Kidney (tissue), 14 donors: ENCODE results near the gene ANKS1A. TPM values are rescaled to one million over a fixed set of nuclear protein-coding genes. Genes with fewer than 3 reads are reported as not detected.

Source experiments
- DNase-seq, 5 donors: peaks; one replicate each; pipeline ENCODE4 v3.0.0-alpha.2; 2013 to 2020
- FAIRE-seq: peaks from 2 replicates; lab custom pipeline; 2012; peaks lifted over from hg19 to GRCh38; lab: Jason Lieb, UNC
- H3K27ac ChIP-seq, 2 donors: one replicate each; pipeline ENCODE4 v1.7.0; 2013; ENCODE audit warnings: low read depth in 2 of 2, low read length in 2 of 2, inconsistent platforms in 1 of 2
- H3K27me3 ChIP-seq: one replicate; pipeline ENCODE4 v1.7.1; 2013; ENCODE audit warnings: low read length, inconsistent platforms; ENCODE audit not compliant: control insufficient read depth, insufficient read depth
- H3K36me3 ChIP-seq, 3 donors: one replicate each; pipeline versions ENCODE4 v1.7.0 to v1.7.1; 2013; ENCODE audit warnings: low read length in 3 of 3, control low read depth in 1 of 3, inconsistent platforms in 1 of 3; ENCODE audit not compliant: insufficient read depth in 3 of 3, control insufficient read depth in 2 of 3
- H3K4me1 ChIP-seq, 3 donors: one replicate each; pipeline versions ENCODE4 v1.7.0 to v1.7.1; 2013; ENCODE audit warnings: low read length in 3 of 3, inconsistent platforms in 1 of 3, low read depth in 1 of 3; ENCODE audit not compliant: control insufficient read depth in 2 of 3, insufficient read depth in 2 of 3
- H3K4me3 ChIP-seq, 3 donors: one replicate each; pipeline versions ENCODE4 v1.7.0 to v1.8.1; 2013; ENCODE audit warnings: low read length in 3 of 3, control low read depth in 1 of 3, inconsistent platforms in 1 of 3
- H3K9ac ChIP-seq, 3 donors: one replicate each; pipeline versions ENCODE4 v1.7.0 to v1.7.1; 2013; ENCODE audit warnings: low read length in 3 of 3, control low read depth in 1 of 3, inconsistent platforms in 1 of 3
- H3K9me3 ChIP-seq, 3 donors: one replicate each; pipeline versions ENCODE4 v1.7.0 to v1.7.1; 2013; ENCODE audit warnings: low read length in 3 of 3, control low read depth in 1 of 3, inconsistent platforms in 1 of 3; ENCODE audit not compliant: control insufficient read depth in 2 of 3, insufficient read depth in 1 of 3
- CTCF ChIP-seq: IDR thresholded peaks from 3 replicates; pipeline ENCODE4 v1.5.1; 2012; ENCODE audit warnings: mild to moderate bottlenecking, moderate library complexity, borderline replicate concordance; ENCODE audit not compliant: insufficient read depth; ENCODE audit errors: extremely low read depth
- intact Hi-C: fragments of 100-400 bp; cut with DNase I; formaldehyde crosslinking; loops from one replicate; pipeline ENCODE4 v1.11.1; 2022
- polyA plus RNA-seq: library from polyadenylated mRNA; stranded (reverse); fragments of 350-450 nt; fragmentation: Illumina TruSeq; extraction: RNeasy Lipid Tissue Mini Kit (QIAGEN cat#74804); gene quantifications from one replicate; pipeline ENCODE4 v1.2.3, GENCODE V29; 2014; ENCODE audit warnings: low read depth, low replicate concordance; ENCODE audit not compliant: insufficient read depth
- total RNA-seq: library from RNA; stranded (reverse); fragmentation: NEBNext Ultra II Directional; extraction: Animal tissue kit (Norgen Biotek cat#: 25700); gene quantifications from one replicate; pipeline ENCODE4 v1.2.1, GENCODE V29; 2021
- donor health status: control.
- donor health status: control.
- donor health status: control.
- donor health status: control.
- donor health status: control.
- donor health status: DM: yes; HTN: yes; CAD: no.
- donor health status: Normal renal cell carcinoma (clear cell type).

ANKS1A gene
- total and polyA plus RNA-seq, 2 donors from 2014 or later, result 9.4 to 25.9 TPM

GRCh38 chr6:34981366-34981765 is 92.3 kb downstream of the ANKS1A start:
- no peak overlapping the region for H3K27ac ChIP-seq
- peaks cover 0 to 20% (median 11%) of the 10 kb centered on the region in 3 donors for H3K36me3 ChIP-seq
- FAIRE-seq, result no peak
- no peak overlapping the region for H3K9ac ChIP-seq
- no peak overlapping the region for H3K4me3 ChIP-seq
- peak in 4 of 5 donors; percentile 33 to 62 (median 44) for DNase-seq
- intact Hi-C loops, result no loop called here
- TF ChIP-seq CTCF, result no peak
- H3K27me3 ChIP-seq, result no peaks in the 10 kb centered on the region
- H3K9me3 ChIP-seq, result no peaks in the 10 kb centered on the region
- H3K4me1 ChIP-seq, result no peaks in the 10 kb centered on the region

GRCh38 chr6:34981951-34982350 is 92.9 kb downstream of the ANKS1A start:
- H3K4me3 ChIP-seq, result no peak overlapping the region
- TF ChIP-seq CTCF, result no peak
- no peak overlapping the region for H3K9ac ChIP-seq
- intact Hi-C loops, result no loop called here
- no peaks in the 10 kb centered on the region for H3K27me3 ChIP-seq
- no peaks in the 10 kb centered on the region for H3K9me3 ChIP-seq
- H3K27ac ChIP-seq, result no peak overlapping the region
- peaks cover 0 to 4% (median 0%) of the 10 kb centered on the region in 3 donors for H3K4me1 ChIP-seq
- peaks cover 0 to 20% (median 14%) of the 10 kb centered on the region in 3 donors for H3K36me3 ChIP-seq
- DNase-seq, result no peak
- no peak for FAIRE-seq

- H3K4me3 ChIP-seq, result no peak overlapping the region
- peaks cover 0 to 5% (median 0%) of the 10 kb centered on the region in 3 donors for H3K4me1 ChIP-seq
- no peaks in the 10 kb centered on the region for H3K9me3 ChIP-seq
- peaks cover 0 to 20% (median 14%) of the 10 kb centered on the region in 3 donors for H3K36me3 ChIP-seq
- H3K27me3 ChIP-seq, result no peaks in the 10 kb centered on the region
- FAIRE-seq (no peak), DNase-seq (peak in 1 of 5 donors; percentile 34)
- intact Hi-C loops, result no loop called here
- H3K9ac ChIP-seq, result no peak overlapping the region
- H3K27ac ChIP-seq, result no peak overlapping the region
- peak; percentile 23 for TF ChIP-seq CTCF
These were observed 93.4 kb downstream of the ANKS1A start for GRCh38 chr6:34982424-34982852.

- FAIRE-seq, result no peak
- no peak overlapping the region for H3K9ac ChIP-seq
- H3K27ac ChIP-seq, result no peak overlapping the region
- no peaks in the 10 kb centered on the region for H3K9me3 ChIP-seq
- peaks cover 0 to 20% (median 15%) of the 10 kb centered on the region in 3 donors for H3K36me3 ChIP-seq
- peaks cover 0 to 5% (median 0%) of the 10 kb centered on the region in 3 donors for H3K4me1 ChIP-seq
- intact Hi-C loops, result no loop called here
- TF ChIP-seq CTCF, result no peak
- DNase-seq, result no peak
- H3K4me3 ChIP-seq, result no peak overlapping the region
- no peaks in the 10 kb centered on the region for H3K27me3 ChIP-seq
These were observed 95.4 kb downstream of the ANKS1A start for GRCh38 chr6:34984416-34984815.
